ENCODE results near the gene KRTAP9-7. TPM values are rescaled to one million over a fixed set of nuclear protein-coding genes. Genes with fewer than 3 reads are reported as not detected.
"Not testable (repeated sequence)": the region's sequence is repeated elsewhere in the genome, so short reads cannot be mapped to it uniquely, and the experiment has no call there.

KRTAP9-7 gene
- total RNA-seq, 5 donors from 2014 or later (not counting 1 experiment from before 2014, with no cell fraction given): not detected

- Mint-ChIP-seq H3K4me3 (no peak overlapping the region), H3K4me1 (peaks cover 4 to 14% (median 9%) of the 10 kb centered on the region in 3 donors), H3K36me3 (no peaks in the 10 kb centered on the region), H3K27me3 (peaks cover 2 to 14% of the 10 kb centered on the region in 2 donors), H3K27ac (no peak overlapping the region), H3K9me3 (no peaks in the 10 kb centered on the region)
- POLR2A ChIA-PET: no interaction called here
- CTCF ChIA-PET: no interaction called here
- peaks cover 0 to 4% of the 10 kb centered on the region in 2 experiments for H3K27me3 ChIP-seq (replicated peaks in 1 of 2; ENCODE audit: control insufficient read depth in 2 of 2, extremely low read depth in 1 of 2, insufficient read depth in 2 of 2, low read length in 1 of 2)
- H3K27ac ChIP-seq (ENCODE audit: low read length): no peak overlapping the region
- WGBS (ENCODE audit: insufficient coverage): no CpG with 5 or more reads among the region's 3 CpGs
- DNase-seq (no peak), ATAC-seq (replicated peaks in 1 of 4) (no peak)
- H3K9me3 ChIP-seq: no peaks in the 10 kb centered on the region
- no peaks in the 10 kb centered on the region for H3K4me1 ChIP-seq (ENCODE audit: control insufficient read depth in 1 of 2, extremely low read depth in 1 of 2, insufficient read depth in 2 of 2, low read length in 2 of 2)
- H3K4me3 ChIP-seq (ENCODE audit: control insufficient read depth in 1 of 2, extremely low read depth in 1 of 2, low read length in 1 of 2): no peak overlapping the region
- no peaks in the 10 kb centered on the region for H3K36me3 ChIP-seq (ENCODE audit: control insufficient read depth in 2 of 2, extremely low read depth in 1 of 2, insufficient read depth in 1 of 2, low read length in 1 of 2)
Observed at GRCh38 chr17:41267711-41268110, 7.8 kb upstream of the KRTAP9-7 start.

DNA sequence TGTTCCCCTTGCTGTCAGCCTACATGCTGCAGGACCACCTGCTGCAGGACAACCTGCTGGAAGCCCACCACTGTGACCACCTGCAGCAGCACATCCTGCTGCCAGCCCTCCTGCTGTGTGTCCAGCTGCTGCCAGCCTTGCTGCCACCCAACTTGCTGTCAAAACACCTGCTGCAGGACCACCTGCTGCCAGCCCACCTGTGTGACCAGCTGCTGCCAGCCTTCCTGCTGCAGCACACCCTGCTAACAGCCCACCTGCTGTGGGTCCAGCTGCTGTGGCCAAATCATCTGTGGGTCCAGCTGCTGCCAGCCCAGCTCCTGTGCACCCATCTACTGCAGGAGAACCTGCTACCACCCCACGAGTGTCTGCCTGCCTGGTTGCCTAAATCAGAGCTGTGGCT, 4.2 kb upstream of the KRTAP9-7 start:
- H3K4me3 Mint-ChIP-seq; H3K36me3 ChIP-seq (ENCODE audit: control insufficient read depth in 2 of 2, extremely low read depth in 1 of 2, insufficient read depth in 1 of 2, low read length in 1 of 2); H3K4me1 ChIP-seq (ENCODE audit: control insufficient read depth in 1 of 2, extremely low read depth in 1 of 2, insufficient read depth in 2 of 2, low read length in 2 of 2); H3K27ac Mint-ChIP-seq; POLR2A ChIA-PET; H3K36me3 Mint-ChIP-seq; H3K27me3 ChIP-seq (replicated peaks in 1 of 2; ENCODE audit: control insufficient read depth in 2 of 2, extremely low read depth in 1 of 2, insufficient read depth in 2 of 2, low read length in 1 of 2); DNase-seq; H3K9me3 ChIP-seq; H3K27ac ChIP-seq (ENCODE audit: low read length); H3K4me3 ChIP-seq (ENCODE audit: control insufficient read depth in 1 of 2, extremely low read depth in 1 of 2, low read length in 1 of 2); CTCF ChIA-PET; ATAC-seq (replicated peaks in 1 of 4); H3K9me3 Mint-ChIP-seq: not testable (repeated sequence)
- peaks cover 0 to 16% (median 8%) of the 10 kb centered on the region in 3 donors for H3K4me1 Mint-ChIP-seq
- peaks cover 5 to 11% of the 10 kb centered on the region in 2 donors for H3K27me3 Mint-ChIP-seq
- WGBS (ENCODE audit: insufficient coverage): no CpG with 5 or more reads among the region's 1 CpG

DNA sequence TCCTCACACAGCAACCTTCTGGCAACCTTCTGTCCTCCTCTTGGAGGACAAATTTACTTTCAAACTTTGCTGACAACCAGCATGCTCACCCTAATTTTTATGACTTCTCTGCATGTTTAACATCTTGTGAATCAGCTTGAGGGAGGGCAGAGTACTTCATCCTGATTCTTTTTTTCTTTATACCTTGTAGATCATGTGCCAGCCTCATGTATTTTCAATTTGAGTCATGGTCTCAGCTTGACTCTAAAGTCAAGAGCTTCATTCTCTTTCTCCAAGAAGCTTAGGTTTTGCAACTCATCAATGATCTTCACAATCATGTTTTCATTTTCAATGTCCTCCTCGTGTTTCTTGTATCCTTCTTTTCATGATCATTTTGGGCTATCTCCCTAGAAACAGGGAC, 3.6 kb upstream of the KRTAP9-7 start:
- ChIA-PET POLR2A (interaction anchor here in 1 of 2 donors (0.6 kb wide), 1 partner anchor 417 kb away, joined by 3 read pairs; no protein-coding TSS in a partner anchor), CTCF (no interaction called here)
- no peak for DNase-seq
- no peak for ATAC-seq (replicated peaks in 1 of 4)
- WGBS (ENCODE audit: insufficient coverage): no CpG with 5 or more reads among the region's 1 CpG
- no peaks in the 10 kb centered on the region for H3K27me3 ChIP-seq (replicated peaks in 1 of 2; ENCODE audit: control insufficient read depth in 2 of 2, extremely low read depth in 1 of 2, insufficient read depth in 2 of 2, low read length in 1 of 2)
- no peak overlapping the region for H3K27ac ChIP-seq (ENCODE audit: low read length)
- H3K9me3 Mint-ChIP-seq: no peaks in the 10 kb centered on the region
- peaks cover 0 to 16% (median 8%) of the 10 kb centered on the region in 3 donors for H3K4me1 Mint-ChIP-seq
- no peak overlapping the region for H3K27ac Mint-ChIP-seq
- H3K4me3 ChIP-seq (ENCODE audit: control insufficient read depth in 1 of 2, extremely low read depth in 1 of 2, low read length in 1 of 2): no peak overlapping the region
- no peaks in the 10 kb centered on the region for H3K36me3 Mint-ChIP-seq
- H3K4me3 Mint-ChIP-seq: no peak overlapping the region
- H3K4me1 ChIP-seq (ENCODE audit: control insufficient read depth in 1 of 2, extremely low read depth in 1 of 2, insufficient read depth in 2 of 2, low read length in 2 of 2): no peaks in the 10 kb centered on the region
- H3K36me3 ChIP-seq (ENCODE audit: control insufficient read depth in 2 of 2, extremely low read depth in 1 of 2, insufficient read depth in 1 of 2, low read length in 1 of 2): no peaks in the 10 kb centered on the region
- H3K9me3 ChIP-seq: no peaks in the 10 kb centered on the region
- H3K27me3 Mint-ChIP-seq: peaks cover 9 to 16% of the 10 kb centered on the region in 2 donors

DNA sequence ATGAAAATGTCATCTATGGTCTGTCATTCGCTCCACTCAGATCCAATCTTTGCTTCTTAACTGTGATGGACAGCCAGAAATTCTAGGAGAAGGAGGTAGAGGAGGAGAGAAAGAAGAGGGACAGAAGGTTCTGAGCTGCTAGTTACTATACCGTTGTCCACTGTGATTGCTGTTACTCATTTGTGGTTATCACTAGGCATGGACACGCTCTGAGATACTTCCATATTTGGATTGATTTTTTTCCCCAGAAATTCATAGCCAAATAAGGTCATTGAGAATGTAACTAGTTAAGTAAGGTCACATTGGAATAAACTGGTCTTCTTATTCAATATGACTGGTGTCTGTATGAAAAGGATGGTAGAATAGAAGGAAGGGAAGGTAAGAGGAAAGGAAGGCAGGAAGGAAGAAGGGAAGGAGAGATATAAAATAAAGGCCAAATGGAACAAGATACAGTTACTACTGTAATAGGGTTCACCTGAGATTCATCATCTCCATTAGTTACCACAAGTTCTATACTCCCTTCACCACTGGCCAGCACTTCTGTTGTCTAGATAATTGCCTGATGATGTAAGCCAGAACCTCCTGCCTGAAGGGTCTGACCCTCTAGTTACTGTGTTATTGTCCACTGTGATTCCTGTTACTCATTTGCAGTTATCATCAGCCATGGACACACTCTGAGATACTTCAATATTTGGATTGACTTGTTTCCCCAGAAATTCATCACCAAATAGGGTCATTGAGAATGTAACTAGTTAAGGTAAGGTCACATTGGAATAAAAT, 2.9 kb downstream of the KRTAP9-7 start:
- WGBS (ENCODE audit: insufficient coverage): 90% methylated on average over 2 of the region's 3 CpGs
- H3K4me1 ChIP-seq (ENCODE audit: control insufficient read depth in 1 of 2, extremely low read depth in 1 of 2, insufficient read depth in 2 of 2, low read length in 2 of 2): no peaks in the 10 kb centered on the region
- Mint-ChIP-seq H3K27ac (no peak overlapping the region), H3K9me3 (no peaks in the 10 kb centered on the region), H3K27me3 (peaks cover 11 to 12% of the 10 kb centered on the region in 2 donors), H3K4me3 (no peak overlapping the region), H3K36me3 (no peaks in the 10 kb centered on the region), H3K4me1 (peaks cover 0 to 5% (median 0%) of the 10 kb centered on the region in 3 donors)
- H3K27ac ChIP-seq (ENCODE audit: low read length): no peak overlapping the region
- no peak overlapping the region for H3K4me3 ChIP-seq (ENCODE audit: control insufficient read depth in 1 of 2, extremely low read depth in 1 of 2, low read length in 1 of 2)
- POLR2A ChIA-PET: no interaction called here
- ATAC-seq (replicated peaks in 1 of 4) (no peak), DNase-seq (peak in 1 of 35 experiments; percentile 0)
- no peaks in the 10 kb centered on the region for H3K27me3 ChIP-seq (replicated peaks in 1 of 2; ENCODE audit: control insufficient read depth in 2 of 2, extremely low read depth in 1 of 2, insufficient read depth in 2 of 2, low read length in 1 of 2)
- CTCF ChIA-PET: no interaction called here
- H3K36me3 ChIP-seq (ENCODE audit: control insufficient read depth in 2 of 2, extremely low read depth in 1 of 2, insufficient read depth in 1 of 2, low read length in 1 of 2): no peaks in the 10 kb centered on the region
- H3K9me3 ChIP-seq: no peaks in the 10 kb centered on the region

DNA sequence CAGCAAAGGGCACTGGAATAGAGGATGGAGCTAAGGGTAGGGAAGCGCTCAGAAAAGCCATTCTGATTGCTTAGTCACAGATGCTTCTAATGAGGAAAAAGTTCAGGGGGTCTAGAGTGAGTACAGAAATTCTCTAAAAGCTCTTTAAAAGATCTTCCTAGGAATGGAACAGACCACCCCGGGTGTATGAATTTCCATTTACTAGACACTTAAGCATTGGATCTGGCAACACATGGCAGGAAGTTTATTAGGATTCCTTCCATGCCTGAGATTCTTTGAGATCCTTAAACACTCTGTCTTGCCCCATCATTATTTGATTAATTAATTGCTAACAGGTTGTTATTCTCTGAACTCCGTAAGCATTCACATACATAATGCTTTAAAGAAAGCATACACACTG, 8.5 kb downstream of the KRTAP9-7 start:
- ATAC-seq (replicated peaks in 1 of 4) (no peak), DNase-seq (no peak)
- no peaks in the 10 kb centered on the region for H3K27me3 Mint-ChIP-seq
- no peak overlapping the region for H3K27ac Mint-ChIP-seq
- no peak overlapping the region for H3K27ac ChIP-seq (ENCODE audit: low read length)
- ChIA-PET CTCF (no interaction called here), POLR2A (interaction anchor here in 1 of 2 donors (0.5 kb wide), 1 partner anchor 11 kb away, joined by 3 read pairs; no protein-coding TSS in a partner anchor)
- H3K36me3 ChIP-seq (ENCODE audit: control insufficient read depth in 2 of 2, extremely low read depth in 1 of 2, insufficient read depth in 1 of 2, low read length in 1 of 2): no peaks in the 10 kb centered on the region
- H3K4me3 ChIP-seq (ENCODE audit: control insufficient read depth in 1 of 2, extremely low read depth in 1 of 2, low read length in 1 of 2): no peak overlapping the region
- no peaks in the 10 kb centered on the region for H3K9me3 Mint-ChIP-seq
- H3K4me1 Mint-ChIP-seq: peaks cover 16 to 19% (median 18%) of the 10 kb centered on the region in 3 donors
- 100% methylated on average over 1 of the region's 3 CpGs for WGBS (ENCODE audit: insufficient coverage)
- H3K27me3 ChIP-seq (replicated peaks in 1 of 2; ENCODE audit: control insufficient read depth in 2 of 2, extremely low read depth in 1 of 2, insufficient read depth in 2 of 2, low read length in 1 of 2): no peaks in the 10 kb centered on the region
- no peaks in the 10 kb centered on the region for H3K36me3 Mint-ChIP-seq
- H3K9me3 ChIP-seq: no peaks in the 10 kb centered on the region
- H3K4me1 ChIP-seq (ENCODE audit: control insufficient read depth in 1 of 2, extremely low read depth in 1 of 2, insufficient read depth in 2 of 2, low read length in 2 of 2): peaks cover 5% of the 10 kb centered on the region in 2 experiments
- H3K4me3 Mint-ChIP-seq: no peak overlapping the region

DNA sequence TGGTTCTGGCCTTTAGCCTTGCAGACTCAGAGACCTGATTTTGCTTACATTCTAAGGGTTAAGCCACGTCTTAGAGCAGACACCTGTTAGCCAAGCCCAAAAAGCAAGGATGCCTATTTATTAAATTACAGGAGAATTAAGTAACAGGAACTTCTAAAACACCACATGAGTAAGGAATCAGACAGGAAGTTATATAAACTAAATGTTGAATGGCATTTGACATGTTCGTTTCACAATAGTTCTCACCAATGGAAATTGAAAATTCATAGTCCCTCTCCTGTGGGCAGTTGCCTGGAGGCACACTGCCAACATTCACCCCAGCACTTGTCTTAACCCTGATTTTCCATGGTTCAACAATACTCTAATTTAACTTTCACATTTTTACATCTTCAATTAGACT, 9.0 kb downstream of the KRTAP9-7 start:
- ATAC-seq (replicated peaks in 1 of 4): no peak
- DNase-seq: peak in 1 of 35 experiments; percentile 2
- H3K9me3 Mint-ChIP-seq: no peaks in the 10 kb centered on the region
- Histone ChIP-seq H3K27ac (ENCODE audit: low read length) (no peak overlapping the region), H3K4me3 (ENCODE audit: control insufficient read depth in 1 of 2, extremely low read depth in 1 of 2, low read length in 1 of 2) (no peak overlapping the region), H3K4me1 (ENCODE audit: control insufficient read depth in 1 of 2, extremely low read depth in 1 of 2, insufficient read depth in 2 of 2, low read length in 2 of 2) (peaks cover 5% of the 10 kb centered on the region in 2 experiments), H3K9me3 (no peaks in the 10 kb centered on the region), H3K36me3 (ENCODE audit: control insufficient read depth in 2 of 2, extremely low read depth in 1 of 2, insufficient read depth in 1 of 2, low read length in 1 of 2) (no peaks in the 10 kb centered on the region), H3K27me3 (replicated peaks in 1 of 2; ENCODE audit: control insufficient read depth in 2 of 2, extremely low read depth in 1 of 2, insufficient read depth in 2 of 2, low read length in 1 of 2) (no peaks in the 10 kb centered on the region)
- H3K27me3 Mint-ChIP-seq: no peaks in the 10 kb centered on the region
- H3K36me3 Mint-ChIP-seq: no peaks in the 10 kb centered on the region
- no CpG with 5 or more reads among the region's 2 CpGs for WGBS (ENCODE audit: insufficient coverage)
- CTCF ChIA-PET: no interaction called here
- peaks cover 16 to 19% (median 18%) of the 10 kb centered on the region in 3 donors for H3K4me1 Mint-ChIP-seq
- no peak overlapping the region for H3K27ac Mint-ChIP-seq
- H3K4me3 Mint-ChIP-seq: no peak overlapping the region
- POLR2A ChIA-PET: no interaction called here
